HCT116 (cell line): Measurements from ENCODE around the gene VASN. TPM values are rescaled to one million over a fixed set of nuclear protein-coding genes. Genes with fewer than 3 reads are reported as not detected.

Source experiments
- ATAC-seq: fragments of 200-7000 bp; cut with Tn5 transposase; 2 replicates; pipeline ENCODE4 v1.9.1; 2020; ENCODE audit warnings: mild to moderate bottlenecking, moderate library complexity
- BruUV-seq: library from RNA; stranded (reverse); fragments of 400-500 nt; replicated peaks from 2 replicates; lab custom pipeline; 2021; lab: Mats Ljungman, UMichigan
- CTCF ChIA-PET: fragments of 300-600 bp; sonication (Branson Sonifier 250); formaldehyde crosslinking; loops from one replicate; lab custom pipeline; 2021; ENCODE audit warnings: antibody characterized with exemption; lab: Charles Lee
- POLR2A ChIA-PET: fragments of 300-600, 350-600 bp; sonication (Branson Sonifier 250); formaldehyde crosslinking; loops from one replicate; lab custom pipeline; 2021; ENCODE audit warnings: antibody characterized with exemption; lab: Charles Lee
- RAD21 ChIA-PET, 2 experiments: fragments of 300-600 bp; sonication (Branson Sonifier 250); formaldehyde crosslinking; loops; one replicate each; lab custom pipeline; 2023; ENCODE audit warnings: low total read pairs in 2 of 2; ENCODE audit not compliant: uncharacterized antibody in 2 of 2, unreplicated experiment in 2 of 2, low non-redundant PET in 1 of 2; lab: Charles Lee
- DNase-seq: peaks from one replicate; pipeline ENCODE4 v3.0.0-alpha.2; 2010; ENCODE audit warnings: low read depth, low spot score
- H2AFZ ChIP-seq: fragments of 200-600 bp; shearing (Covaris generic), sonication (generic); 2 replicates; pipeline ENCODE4 v1.6.1; 2017; ENCODE audit warnings: low read depth, mixed run types, mixed read lengths, antibody characterized with exemption, low read length; ENCODE audit not compliant: poor library complexity, severe bottlenecking
- H3K27ac ChIP-seq: 2 replicates; pipeline ENCODE4 v1.5.1; 2012; ENCODE audit warnings: low read depth, low read length
- H3K27me3 ChIP-seq: fragments of 200-600 bp; sonication (generic); 2 replicates; pipeline ENCODE4 v1.6.1; 2016; ENCODE audit warnings: mixed run types, low read length, mixed read lengths; ENCODE audit not compliant: insufficient read depth
- H3K36me3 ChIP-seq, 2 experiments: fragments of 200-500 bp in 1 of 2; fragments of 200-600 bp in 1 of 2; sonication (Bioruptor generic) in 1 of 2; sonication (generic) in 1 of 2; 2 replicates each; pipeline versions ENCODE4 v1.5.1 to v1.6.1; 2014 to 2016; ENCODE audit warnings: low read length in 2 of 2, inconsistent platforms in 1 of 2, mixed read lengths in 1 of 2, mixed run types in 1 of 2; ENCODE audit not compliant: insufficient read depth in 2 of 2, control insufficient read depth in 1 of 2
- H3K4me1 ChIP-seq, 2 experiments: fragments of 200-600 bp in 1 of 2; sonication (generic) in 1 of 2; 2 replicates each; pipeline versions ENCODE4 v1.5.1 to v1.6.1; 2012 to 2017; ENCODE audit warnings: low read length in 2 of 2, inconsistent platforms in 1 of 2, mild to moderate bottlenecking in 1 of 2, mixed read lengths in 1 of 2, mixed run types in 1 of 2, moderate library complexity in 1 of 2; ENCODE audit not compliant: insufficient read depth in 2 of 2, control insufficient read depth in 1 of 2
- H3K4me2 ChIP-seq: fragments of 200-600 bp; sonication (generic); 2 replicates; pipeline ENCODE4 v1.6.1; 2017; ENCODE audit warnings: mixed run types, low read length, mixed read lengths
- H3K4me3 ChIP-seq, 2 experiments: fragments of 200-600 bp in 1 of 2; sonication (generic) in 1 of 2; replicated peaks in 1 of 2; 2 replicates each; pipeline ENCODE4 v1.5.1; 2011 to 2016; ENCODE audit warnings: low read length in 2 of 2, control low read depth in 1 of 2, low read depth in 1 of 2, mild to moderate bottlenecking in 1 of 2, mixed read lengths in 1 of 2, mixed run types in 1 of 2
- H3K79me2 ChIP-seq: fragments of 200-600 bp; sonication (generic); 2 replicates; pipeline ENCODE4 v1.6.1; 2017; ENCODE audit warnings: mild to moderate bottlenecking, mixed run types, low read length, moderate library complexity, mixed read lengths; ENCODE audit not compliant: insufficient read depth
- H3K9ac ChIP-seq: fragments of 200-600 bp; sonication (generic); 2 replicates; pipeline ENCODE4 v1.6.1; 2016; ENCODE audit warnings: low read length, mixed read lengths
- H3K9me2 ChIP-seq: fragments of 200-600 bp; sonication (generic), shearing (Covaris generic); 2 replicates; pipeline ENCODE4 v1.6.1; 2017; ENCODE audit warnings: mixed run types, mild to moderate bottlenecking, moderate library complexity; ENCODE audit not compliant: insufficient read depth
- H3K9me3 ChIP-seq, 2 experiments: fragments of 200-500 bp in 1 of 2; fragments of 200-600 bp in 1 of 2; sonication (Bioruptor generic) in 1 of 2; sonication (generic) in 1 of 2; 2 replicates each; pipeline ENCODE4 v1.6.1; 2014 to 2017; ENCODE audit warnings: low read length in 2 of 2, mixed read lengths in 2 of 2, inconsistent platforms in 1 of 2, low read depth in 1 of 2, mild to moderate bottlenecking in 1 of 2, mixed run types in 1 of 2, moderate library complexity in 1 of 2; ENCODE audit not compliant: control insufficient read depth in 1 of 2, insufficient read depth in 1 of 2
- H4K20me1 ChIP-seq: fragments of 200-600 bp; sonication (generic), shearing (Covaris generic); 2 replicates; pipeline ENCODE4 v1.6.1; 2017; ENCODE audit warnings: mixed run types, mild to moderate bottlenecking, moderate library complexity; ENCODE audit not compliant: insufficient read depth
- CBX3 ChIP-seq: IDR thresholded peaks from 2 replicates; pipeline ENCODE4 v1.6.1; 2012; ENCODE audit warnings: low read depth
- EGR1 ChIP-seq: IDR thresholded peaks from 2 replicates; pipeline ENCODE4 v1.6.1; 2012; ENCODE audit warnings: low read depth
- EZH2 ChIP-seq: fragments of 200-600 bp; sonication (generic); IDR thresholded peaks from 2 replicates; pipeline ENCODE4 v1.6.1; 2017; ENCODE audit warnings: antibody characterized with exemption, mixed run types
- EZH2phosphoT487 ChIP-seq: fragments of 200-600 bp; IDR thresholded peaks from 2 replicates; pipeline ENCODE4 v1.6.1; 2018; ENCODE audit warnings: antibody characterized with exemption, borderline replicate concordance
- RAD21 ChIP-seq: IDR thresholded peaks from 2 replicates; pipeline ENCODE4 v1.6.1; 2012; ENCODE audit warnings: low read depth, mild to moderate bottlenecking
- SIN3A ChIP-seq: IDR thresholded peaks from 2 replicates; pipeline ENCODE4 v1.6.1; 2012; ENCODE audit warnings: low read depth
- SP1 ChIP-seq: IDR thresholded peaks from 2 replicates; pipeline ENCODE4 v1.6.1; 2012; ENCODE audit warnings: low read depth
- TCF7L2 ChIP-seq: IDR thresholded peaks from 2 replicates; pipeline ENCODE4 v1.7.0; 2011; ENCODE audit warnings: borderline replicate concordance, inconsistent platforms; ENCODE audit not compliant: insufficient read depth, insufficient read length; ENCODE audit errors: extremely low read depth
- YY1 ChIP-seq: IDR thresholded peaks from 2 replicates; pipeline ENCODE4 v1.6.1; 2011; ENCODE audit warnings: low read length, low read depth, moderate library complexity, mild to moderate bottlenecking; ENCODE audit not compliant: insufficient replicate concordance; ENCODE audit errors: extremely low read depth
- ZNF274 ChIP-seq: fragments of 200-500 bp; sonication (Bioruptor generic); IDR thresholded peaks from 2 replicates; pipeline ENCODE4 v1.6.1; 2014; ENCODE audit warnings: mild to moderate bottlenecking, low read depth, low read length, inconsistent platforms
- intact Hi-C: fragments of 100-400 bp; cut with micrococcal nuclease; formaldehyde crosslinking; loops from 2 replicates; pipeline ENCODE4 v1.10.0; 2022
- total RNA-seq: library from RNA; stranded (reverse); gene quantifications from one replicate; pipeline ENCODE4 v1.2.1, GENCODE V29; 2021; ENCODE audit not compliant: unreplicated experiment
- TF ChIP-seq, protein P1 (sequence below): IDR thresholded peaks from 2 replicates; pipeline ENCODE4 v1.6.1; 2011; ENCODE audit warnings: mild to moderate bottlenecking, low read length, moderate library complexity; ENCODE audit not compliant: insufficient replicate concordance; ENCODE audit errors: extremely low read depth
- TF ChIP-seq, protein P2 (sequence below), 3 experiments: fragments of 200-600 bp in 1 of 3; sonication (generic) in 1 of 3; IDR thresholded peaks in 2 of 3; conservative IDR thresholded peaks in 1 of 3; 2 replicates each; pipeline ENCODE4 v1.5.1; 2012 to 2017; ENCODE audit warnings: low read depth in 2 of 3, low read length in 2 of 3, antibody characterized with exemption in 1 of 3, borderline replicate concordance in 1 of 3, control low read depth in 1 of 3, mild to moderate bottlenecking in 1 of 3, mixed read lengths in 1 of 3, mixed run types in 1 of 3, moderate library complexity in 1 of 3; ENCODE audit not compliant: insufficient read depth in 1 of 3
- TF ChIP-seq, protein P3 (sequence below): IDR thresholded peaks from 2 replicates; pipeline ENCODE4 v1.6.1; 2012

The VASN gene
- total RNA-seq, 1 experiment from 2014 or later: 6.3 TPM

DNA sequence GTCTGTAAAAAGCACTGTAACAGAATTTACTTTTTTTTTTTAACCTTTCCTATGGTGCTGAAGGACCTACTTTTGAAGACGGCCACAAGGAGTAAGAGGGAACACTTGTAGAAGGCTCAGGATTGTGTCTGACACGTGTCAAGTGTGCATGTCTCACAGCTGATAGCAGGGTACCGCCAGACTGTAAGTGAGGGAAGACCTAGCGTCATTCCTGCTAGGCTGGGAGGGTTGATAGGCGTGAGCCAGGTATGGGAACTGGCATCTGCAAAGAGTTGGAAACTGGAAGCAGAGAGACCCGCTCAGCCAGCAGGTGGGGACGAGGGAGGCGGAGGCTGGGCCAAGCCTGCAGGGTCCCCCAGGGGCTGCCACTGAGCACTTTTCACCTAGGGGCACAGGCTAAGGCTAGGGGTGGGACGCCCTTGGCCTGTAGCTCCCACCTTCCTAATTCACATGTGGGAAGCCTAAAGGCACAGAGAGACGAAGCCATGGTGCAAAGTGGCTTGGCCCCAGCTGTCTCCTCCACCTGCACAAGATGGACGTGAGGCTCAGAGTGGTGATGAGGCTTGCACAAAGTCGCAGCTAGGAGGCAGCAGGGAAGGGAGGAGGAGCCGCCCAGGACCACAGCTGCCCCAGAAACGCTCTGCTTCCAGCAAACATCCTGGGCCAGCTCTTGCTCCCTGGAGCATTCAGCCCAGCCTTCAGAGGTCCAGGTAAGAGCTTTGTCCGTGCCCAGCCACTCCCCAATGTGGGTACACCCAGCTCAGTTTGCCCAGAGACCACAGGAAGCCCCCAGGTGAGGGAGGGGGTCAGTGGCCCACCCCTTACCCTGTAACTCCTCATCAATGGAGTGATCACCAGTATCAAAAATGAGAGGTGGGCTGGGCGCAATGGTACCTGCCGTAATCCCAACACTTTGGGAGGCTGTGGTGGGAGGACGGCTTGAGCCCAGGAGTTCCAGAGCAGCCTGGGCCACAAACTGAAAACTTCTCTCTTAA, 18.9 kb downstream of the VASN start:
- no peak overlapping the region for H3K27ac ChIP-seq
- DNase-seq: no peak
- no peaks in the 10 kb centered on the region for H3K9me3 ChIP-seq
- TF ChIP-seq TCF7L2 (no peak), RAD21 (no peak), SP1 (no peak), EGR1 (no peak), CBX3 (no peak), ZNF274 (no peak), EZH2 (no peak), SIN3A (no peak), EZH2phosphoT487 (no peak), YY1 (no peak)
- TF ChIP-seq, protein P1, sequence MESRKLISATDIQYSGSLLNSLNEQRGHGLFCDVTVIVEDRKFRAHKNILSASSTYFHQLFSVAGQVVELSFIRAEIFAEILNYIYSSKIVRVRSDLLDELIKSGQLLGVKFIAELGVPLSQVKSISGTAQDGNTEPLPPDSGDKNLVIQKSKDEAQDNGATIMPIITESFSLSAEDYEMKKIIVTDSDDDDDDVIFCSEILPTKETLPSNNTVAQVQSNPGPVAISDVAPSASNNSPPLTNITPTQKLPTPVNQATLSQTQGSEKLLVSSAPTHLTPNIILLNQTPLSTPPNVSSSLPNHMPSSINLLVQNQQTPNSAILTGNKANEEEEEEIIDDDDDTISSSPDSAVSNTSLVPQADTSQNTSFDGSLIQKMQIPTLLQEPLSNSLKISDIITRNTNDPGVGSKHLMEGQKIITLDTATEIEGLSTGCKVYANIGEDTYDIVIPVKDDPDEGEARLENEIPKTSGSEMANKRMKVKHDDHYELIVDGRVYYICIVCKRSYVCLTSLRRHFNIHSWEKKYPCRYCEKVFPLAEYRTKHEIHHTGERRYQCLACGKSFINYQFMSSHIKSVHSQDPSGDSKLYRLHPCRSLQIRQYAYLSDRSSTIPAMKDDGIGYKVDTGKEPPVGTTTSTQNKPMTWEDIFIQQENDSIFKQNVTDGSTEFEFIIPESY: no peak
- TF ChIP-seq, protein P2, sequence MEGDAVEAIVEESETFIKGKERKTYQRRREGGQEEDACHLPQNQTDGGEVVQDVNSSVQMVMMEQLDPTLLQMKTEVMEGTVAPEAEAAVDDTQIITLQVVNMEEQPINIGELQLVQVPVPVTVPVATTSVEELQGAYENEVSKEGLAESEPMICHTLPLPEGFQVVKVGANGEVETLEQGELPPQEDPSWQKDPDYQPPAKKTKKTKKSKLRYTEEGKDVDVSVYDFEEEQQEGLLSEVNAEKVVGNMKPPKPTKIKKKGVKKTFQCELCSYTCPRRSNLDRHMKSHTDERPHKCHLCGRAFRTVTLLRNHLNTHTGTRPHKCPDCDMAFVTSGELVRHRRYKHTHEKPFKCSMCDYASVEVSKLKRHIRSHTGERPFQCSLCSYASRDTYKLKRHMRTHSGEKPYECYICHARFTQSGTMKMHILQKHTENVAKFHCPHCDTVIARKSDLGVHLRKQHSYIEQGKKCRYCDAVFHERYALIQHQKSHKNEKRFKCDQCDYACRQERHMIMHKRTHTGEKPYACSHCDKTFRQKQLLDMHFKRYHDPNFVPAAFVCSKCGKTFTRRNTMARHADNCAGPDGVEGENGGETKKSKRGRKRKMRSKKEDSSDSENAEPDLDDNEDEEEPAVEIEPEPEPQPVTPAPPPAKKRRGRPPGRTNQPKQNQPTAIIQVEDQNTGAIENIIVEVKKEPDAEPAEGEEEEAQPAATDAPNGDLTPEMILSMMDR (IDR thresholded peaks at IDR 0.05 in 2 of 3, conservative IDR thresholded peaks at IDR 0.05 in 1 of 3; ENCODE audit: borderline replicate concordance in 1 of 3, insufficient read depth in 1 of 3, low read depth in 2 of 3, low read length in 2 of 3): no peak
- TF ChIP-seq, protein P3, sequence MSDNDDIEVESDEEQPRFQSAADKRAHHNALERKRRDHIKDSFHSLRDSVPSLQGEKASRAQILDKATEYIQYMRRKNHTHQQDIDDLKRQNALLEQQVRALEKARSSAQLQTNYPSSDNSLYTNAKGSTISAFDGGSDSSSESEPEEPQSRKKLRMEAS: no peak
- TF ChIP-seq, all 23 proteins: peak for 0
- H3K36me3 ChIP-seq: no peaks in the 10 kb centered on the region
- intact Hi-C loops: no loop called here
- H3K4me1 ChIP-seq: peaks cover 7 to 13% of the 10 kb centered on the region in 2 experiments; a peak in 3 of 4 replicates
- no peak overlapping the region for H3K9ac ChIP-seq
- H2AFZ ChIP-seq: no peak overlapping the region
- ChIA-PET CTCF (no interaction called here), POLR2A (interaction anchor here (0.7 kb wide), 1 partner anchor 17 kb away, joined by 6 read pairs; no protein-coding TSS in a partner anchor), RAD21 (no interaction called here)
- no TSS peak for BruUV-seq
- no peak overlapping the region for H3K4me3 ChIP-seq
- H3K27me3 ChIP-seq: no peaks in the 10 kb centered on the region
- ATAC-seq: no peak
- H3K79me2 ChIP-seq: no peaks in the 10 kb centered on the region
- no peak overlapping the region for H3K4me2 ChIP-seq
- H4K20me1 ChIP-seq: no peaks in the 10 kb centered on the region
- H3K9me2 ChIP-seq: no peaks in the 10 kb centered on the region
